Mucosa of stomach (tissue), 1 donor: ENCODE measurements around the gene RAB3B.

Experiments used
- H3K27me3 ChIP-seq: one replicate; pipeline ENCODE4 v1.7.0; 2013; ENCODE audit warnings: mild to moderate bottlenecking, low read length; ENCODE audit not compliant: control insufficient read depth, insufficient read depth
- H3K36me3 ChIP-seq: one replicate; pipeline ENCODE4 v1.7.0; 2013; ENCODE audit warnings: low read length; ENCODE audit not compliant: control insufficient read depth, insufficient read depth
- H3K4me1 ChIP-seq: one replicate; pipeline ENCODE4 v1.7.0; 2013; ENCODE audit warnings: mild to moderate bottlenecking, low read length; ENCODE audit not compliant: control insufficient read depth, insufficient read depth
- H3K4me3 ChIP-seq: one replicate; pipeline ENCODE4 v1.7.0; 2013; ENCODE audit warnings: low read length
- H3K9ac ChIP-seq: one replicate; pipeline ENCODE4 v1.7.0; 2013; ENCODE audit warnings: mild to moderate bottlenecking, low read length, moderate library complexity
- H3K9me3 ChIP-seq: one replicate; pipeline ENCODE4 v1.7.0; 2013; ENCODE audit warnings: mild to moderate bottlenecking, low read length, moderate library complexity; ENCODE audit not compliant: control insufficient read depth
- donor health status: Pancreatic carcinoma.

RAB3B gene

GRCh38 chr1:51961954-51962353 is 28.5 kb downstream of the RAB3B start:
- H3K4me1 ChIP-seq, result peaks cover 9% of the 10 kb centered on the region
- no peak overlapping the region for H3K4me3 ChIP-seq
- H3K9ac ChIP-seq, result no peak overlapping the region
- H3K9me3 ChIP-seq, result no peaks in the 10 kb centered on the region
- H3K27me3 ChIP-seq, result no peaks in the 10 kb centered on the region
- no peaks in the 10 kb centered on the region for H3K36me3 ChIP-seq

DNA sequence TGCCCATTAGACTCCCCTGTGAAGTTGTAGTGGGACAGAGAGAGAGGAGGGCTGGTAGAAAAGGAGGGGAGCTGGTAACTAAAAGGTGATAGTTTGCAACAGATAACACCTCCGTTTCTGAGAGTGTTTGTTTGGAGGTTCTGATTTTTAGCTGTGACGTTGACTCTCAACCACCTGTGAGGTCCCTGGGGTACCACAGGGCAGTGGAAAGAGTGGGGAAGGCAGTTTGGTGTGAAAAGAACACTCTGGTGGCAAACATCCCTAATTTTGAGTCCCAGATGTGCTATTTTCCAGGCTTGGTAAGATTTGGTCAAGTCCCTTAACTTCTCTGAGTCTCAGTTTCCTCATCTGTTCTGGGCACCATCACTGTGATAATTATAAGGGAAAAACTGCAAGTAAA is 29.3 kb downstream of the RAB3B start:
- Histone ChIP-seq H3K9me3 (no peaks in the 10 kb centered on the region), H3K27me3 (no peaks in the 10 kb centered on the region), H3K4me3 (no peak overlapping the region), H3K36me3 (no peaks in the 10 kb centered on the region), H3K4me1 (peaks cover 2% of the 10 kb centered on the region), H3K9ac (no peak overlapping the region)

GRCh38 chr1:51960262-51960661 is 30.2 kb downstream of the RAB3B start:
- no peak overlapping the region for H3K4me3 ChIP-seq
- no peaks in the 10 kb centered on the region for H3K9me3 ChIP-seq
- H3K27me3 ChIP-seq, result no peaks in the 10 kb centered on the region
- H3K4me1 ChIP-seq, result no peaks in the 10 kb centered on the region
- H3K9ac ChIP-seq, result no peak overlapping the region
- H3K36me3 ChIP-seq, result no peaks in the 10 kb centered on the region

GRCh38 chr1:51958824-51959223 is 31.7 kb downstream of the RAB3B start:
- H3K36me3 ChIP-seq, result no peaks in the 10 kb centered on the region
- no peaks in the 10 kb centered on the region for H3K9me3 ChIP-seq
- no peak overlapping the region for H3K9ac ChIP-seq
- no peaks in the 10 kb centered on the region for H3K27me3 ChIP-seq
- no peak overlapping the region for H3K4me3 ChIP-seq
- no peaks in the 10 kb centered on the region for H3K4me1 ChIP-seq

DNA sequence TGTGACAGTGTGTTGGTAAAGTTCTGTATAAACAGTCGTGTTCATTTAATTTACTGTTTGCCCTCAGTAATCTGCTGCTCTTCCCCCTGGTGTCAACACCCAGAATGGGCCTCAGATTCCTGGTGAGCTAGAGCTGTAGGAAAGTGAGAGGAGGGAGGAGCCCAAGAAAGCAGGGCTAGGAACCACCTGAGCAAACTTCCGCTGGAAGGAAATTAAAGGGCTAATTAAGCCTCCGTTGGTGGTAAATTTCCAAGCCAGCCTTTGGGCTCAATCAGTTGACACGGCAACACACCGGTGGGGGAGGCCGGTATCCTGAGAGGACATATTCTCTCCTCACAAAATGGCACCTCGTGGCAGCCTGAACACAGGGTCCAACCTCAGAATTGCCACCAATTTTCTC is 32.9 kb downstream of the RAB3B start:
- Histone ChIP-seq H3K4me3 (no peak overlapping the region), H3K36me3 (no peaks in the 10 kb centered on the region), H3K9ac (no peak overlapping the region), H3K9me3 (no peaks in the 10 kb centered on the region), H3K27me3 (no peaks in the 10 kb centered on the region), H3K4me1 (no peaks in the 10 kb centered on the region)

DNA sequence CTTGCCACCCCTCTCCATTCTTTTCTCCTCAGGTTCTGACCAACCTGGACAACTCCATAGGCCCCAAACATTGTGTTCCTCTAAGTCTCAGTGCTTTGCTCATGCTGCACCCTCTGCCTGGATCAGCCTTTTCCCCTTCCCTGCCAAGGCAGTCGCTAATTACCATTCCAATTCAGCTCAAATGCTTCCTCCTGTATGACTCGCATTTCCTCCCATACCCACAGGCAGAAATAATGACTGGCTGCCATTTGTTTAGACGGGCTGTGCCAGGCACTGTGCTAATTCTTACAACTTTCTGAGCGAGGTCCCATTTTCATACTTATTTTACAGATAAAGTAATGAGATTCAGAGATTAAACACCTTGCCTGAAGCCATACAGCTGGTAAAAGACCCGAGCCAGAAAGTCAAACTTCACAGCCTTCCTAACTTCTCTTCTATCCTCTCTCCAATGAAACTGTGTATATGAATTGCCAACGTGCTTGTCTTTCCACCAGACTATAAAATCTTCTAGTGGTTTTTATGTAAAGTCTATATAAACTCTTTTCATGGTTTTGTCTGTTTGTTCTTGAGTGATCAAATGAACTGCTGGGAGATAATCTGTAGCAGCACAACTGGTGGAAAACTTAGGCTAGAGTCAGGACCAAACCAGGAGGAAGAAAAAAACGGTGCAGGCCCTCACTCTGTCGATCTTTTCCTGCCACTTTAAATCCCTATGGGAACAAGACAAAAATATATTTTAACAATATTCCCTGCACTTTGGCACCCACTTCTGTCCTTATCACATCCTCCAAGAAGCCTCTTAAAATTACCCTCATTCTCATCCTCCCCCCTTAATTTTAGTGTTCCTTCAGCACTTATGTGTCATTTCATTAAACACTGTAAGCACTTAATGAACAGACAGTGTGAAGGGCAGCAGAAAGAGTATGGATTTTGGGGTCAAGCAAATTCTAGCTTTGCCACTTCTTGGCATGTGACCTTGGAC is 33.7 kb downstream of the RAB3B start:
- Histone ChIP-seq H3K4me1 (no peaks in the 10 kb centered on the region), H3K9me3 (no peaks in the 10 kb centered on the region), H3K27me3 (no peaks in the 10 kb centered on the region), H3K9ac (no peak overlapping the region), H3K36me3 (no peaks in the 10 kb centered on the region), H3K4me3 (no peak overlapping the region)

GRCh38 chr1:51955797-51956527 is 34.5 kb downstream of the RAB3B start:
- Histone ChIP-seq H3K36me3 (no peaks in the 10 kb centered on the region), H3K4me1 (no peaks in the 10 kb centered on the region), H3K9me3 (no peaks in the 10 kb centered on the region), H3K4me3 (no peak overlapping the region), H3K9ac (no peak overlapping the region), H3K27me3 (no peaks in the 10 kb centered on the region)

DNA sequence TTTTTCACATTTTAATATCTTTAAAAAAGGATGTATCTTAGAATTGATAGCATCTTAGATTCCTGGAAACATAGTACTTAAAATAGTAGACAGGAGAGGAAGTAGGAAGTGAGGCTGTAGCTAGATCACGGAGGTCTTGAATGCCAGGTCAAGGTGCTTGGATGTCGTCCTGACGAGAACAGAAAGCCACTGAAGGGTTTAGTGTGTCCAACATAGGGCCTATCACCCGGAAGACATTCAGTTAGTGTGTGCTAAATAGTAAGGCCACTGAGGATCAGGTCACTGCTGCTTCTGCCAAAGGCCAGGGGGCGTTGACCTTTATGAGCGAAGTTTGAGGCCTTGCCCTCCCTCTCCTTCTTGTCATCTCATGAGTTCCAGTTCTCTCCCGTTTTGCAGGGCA is 35.7 kb downstream of the RAB3B start:
- H3K9me3 ChIP-seq, result no peaks in the 10 kb centered on the region
- no peak overlapping the region for H3K4me3 ChIP-seq
- no peak overlapping the region for H3K9ac ChIP-seq
- H3K36me3 ChIP-seq, result no peaks in the 10 kb centered on the region
- H3K4me1 ChIP-seq, result no peaks in the 10 kb centered on the region
- no peaks in the 10 kb centered on the region for H3K27me3 ChIP-seq

DNA sequence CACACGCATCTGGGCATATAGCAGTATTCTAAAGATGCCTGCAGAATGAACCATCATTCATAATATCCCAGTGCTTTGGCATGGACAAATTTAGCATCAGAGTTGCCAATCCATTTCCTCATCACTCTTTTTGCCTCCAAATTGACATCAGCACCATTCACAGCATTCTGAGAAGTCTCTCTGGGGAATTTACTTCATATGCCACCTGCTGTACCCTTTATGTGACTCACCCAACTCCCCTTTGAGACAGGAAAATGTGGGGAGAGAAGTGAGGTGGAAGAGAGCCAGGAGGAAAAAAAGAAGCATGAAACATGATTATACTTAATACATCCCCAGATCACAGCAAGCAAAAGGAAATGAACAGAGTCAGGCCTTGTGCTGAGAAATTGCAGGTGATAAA is 37.4 kb downstream of the RAB3B start:
- no peak overlapping the region for H3K4me3 ChIP-seq
- no peaks in the 10 kb centered on the region for H3K9me3 ChIP-seq
- no peak overlapping the region for H3K9ac ChIP-seq
- H3K4me1 ChIP-seq, result no peaks in the 10 kb centered on the region
- no peaks in the 10 kb centered on the region for H3K36me3 ChIP-seq
- no peaks in the 10 kb centered on the region for H3K27me3 ChIP-seq

DNA sequence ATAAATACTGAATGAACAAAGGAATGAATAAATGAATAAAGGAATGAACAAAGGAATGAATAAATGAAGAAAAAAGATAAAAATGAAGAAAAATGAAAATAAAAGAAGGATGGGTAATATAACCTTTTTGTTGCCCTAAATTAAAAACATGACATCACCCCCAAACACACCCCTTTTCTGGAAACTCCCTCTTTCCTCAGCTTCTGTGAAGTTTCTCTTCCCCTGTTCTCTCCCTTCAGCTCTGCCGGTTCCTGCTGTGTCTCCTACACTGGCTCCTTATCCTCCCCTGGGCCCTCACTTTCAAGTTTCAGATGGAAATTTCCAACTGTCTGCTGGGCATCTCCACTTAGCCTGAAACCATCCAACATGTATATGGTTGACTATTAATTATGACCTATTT is 37.9 kb downstream of the RAB3B start:
- no peak overlapping the region for H3K9ac ChIP-seq
- no peaks in the 10 kb centered on the region for H3K27me3 ChIP-seq
- H3K36me3 ChIP-seq, result no peaks in the 10 kb centered on the region
- H3K4me1 ChIP-seq, result no peaks in the 10 kb centered on the region
- H3K4me3 ChIP-seq, result no peak overlapping the region
- no peaks in the 10 kb centered on the region for H3K9me3 ChIP-seq

DNA sequence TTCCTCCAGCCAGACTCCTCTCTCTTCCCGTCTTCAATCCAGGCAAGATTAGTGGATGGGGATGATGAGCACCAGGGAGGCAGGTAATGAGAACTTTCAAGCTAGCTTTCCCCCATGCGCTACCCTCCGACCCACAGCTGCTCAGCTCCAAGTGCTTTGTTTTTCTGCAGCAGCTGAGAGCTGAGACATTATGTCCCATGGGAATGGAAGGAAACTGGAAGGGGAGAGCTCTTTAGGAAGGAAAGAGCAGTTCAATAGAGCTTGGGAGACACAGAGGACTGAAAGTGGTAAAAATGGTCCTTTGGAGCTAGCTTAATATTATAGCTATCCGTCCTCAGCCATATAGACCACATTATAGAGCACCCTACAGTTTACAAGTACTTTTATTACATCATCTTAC is 39.8 kb downstream of the RAB3B start:
- no peaks in the 10 kb centered on the region for H3K4me1 ChIP-seq
- H3K36me3 ChIP-seq, result no peaks in the 10 kb centered on the region
- H3K9ac ChIP-seq, result no peak overlapping the region
- no peak overlapping the region for H3K4me3 ChIP-seq
- no peaks in the 10 kb centered on the region for H3K27me3 ChIP-seq
- H3K9me3 ChIP-seq, result no peaks in the 10 kb centered on the region

DNA sequence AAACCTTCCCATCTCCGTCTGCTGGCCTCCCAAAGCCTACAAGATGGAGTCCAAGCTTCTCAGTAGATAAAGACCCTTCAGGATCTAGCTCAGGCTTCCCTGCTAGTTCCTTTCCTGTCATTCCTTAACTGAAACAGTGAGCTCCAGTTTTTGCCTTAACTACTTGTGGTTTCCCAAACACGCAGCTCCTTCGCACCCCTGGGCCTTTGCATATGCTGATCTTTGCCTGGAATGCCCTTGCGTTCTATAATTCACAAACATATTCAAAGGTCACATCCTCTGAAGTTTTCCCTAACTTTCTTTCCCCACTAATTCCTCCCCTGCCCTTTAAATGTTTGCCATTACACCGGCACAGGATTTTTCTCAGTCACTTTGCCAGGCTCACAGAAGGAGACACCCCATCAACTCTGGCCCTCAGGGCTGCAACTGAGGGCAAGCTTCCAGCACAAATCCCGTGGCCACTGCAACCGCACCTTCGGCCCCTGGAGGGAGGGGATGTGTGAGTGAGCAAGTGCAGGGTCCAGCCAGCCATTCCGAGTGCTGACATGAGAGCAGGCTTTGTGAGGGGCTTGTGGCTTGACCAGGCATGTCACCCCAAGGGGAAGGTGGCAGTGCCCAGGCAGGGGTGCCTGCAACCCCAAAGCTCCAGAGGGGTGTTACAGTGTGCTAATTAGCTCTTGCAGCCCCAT is 41.3 kb downstream of the RAB3B start:
- Histone ChIP-seq H3K4me1 (no peaks in the 10 kb centered on the region), H3K4me3 (no peak overlapping the region), H3K27me3 (no peaks in the 10 kb centered on the region)

More for the DNA sequence above, 41.3 kb downstream of the RAB3B start:
- H3K9me3 ChIP-seq, result no peaks in the 10 kb centered on the region
- H3K9ac ChIP-seq, result no peak overlapping the region
- H3K36me3 ChIP-seq, result no peaks in the 10 kb centered on the region
